Mononuclear cell (primary cell): ENCODE results near the gene ALK. TPM values are rescaled to one million over a fixed set of nuclear protein-coding genes. Genes with fewer than 3 reads are reported as not detected.

Experiments
- H3K27me3 ChIP-seq: 2 replicates; pipeline ENCODE4 v1.6.0; 2011; ENCODE audit warnings: low read length, control low read depth; ENCODE audit not compliant: insufficient read depth
- H3K4me1 ChIP-seq: 2 replicates; pipeline ENCODE4 v1.5.1; 2011; ENCODE audit warnings: mild to moderate bottlenecking, low read length, control low read depth; ENCODE audit not compliant: insufficient read depth
- H3K4me3 ChIP-seq: 2 replicates; pipeline ENCODE4 v1.5.1; 2011; ENCODE audit warnings: mild to moderate bottlenecking, low read length, moderate library complexity
- H3K9me3 ChIP-seq: 2 replicates; pipeline ENCODE4 v1.5.1; 2011; ENCODE audit warnings: low read depth, mild to moderate bottlenecking, control low read depth, low read length
- total RNA-seq: library from RNA; depleted of rRNA; stranded (reverse); fragments of >200 nt; gene quantifications from one replicate; pipeline ENCODE4 v1.2.3, GENCODE V29; 2012

The ALK gene
- total RNA-seq, 1 donor, result not detected

- H3K9me3 ChIP-seq, result no peaks in the 10 kb centered on the region
- H3K4me1 ChIP-seq, result no peaks in the 10 kb centered on the region
- H3K27me3 ChIP-seq, result no peaks in the 10 kb centered on the region
- no peak overlapping the region for H3K4me3 ChIP-seq
Observed at GRCh38 chr2:29567906-29568520, 353.4 kb downstream of the ALK start.

GRCh38 chr2:29563697-29564096, 357.7 kb downstream of the ALK start:
- H3K27me3 ChIP-seq, result no peaks in the 10 kb centered on the region
- no peak overlapping the region for H3K4me3 ChIP-seq
- H3K9me3 ChIP-seq, result no peaks in the 10 kb centered on the region
- H3K4me1 ChIP-seq, result peaks cover 4% of the 10 kb centered on the region

GRCh38 chr2:29562896-29563295, 358.5 kb downstream of the ALK start:
- Histone ChIP-seq H3K9me3 (no peaks in the 10 kb centered on the region), H3K4me3 (no peak overlapping the region), H3K4me1 (peaks cover 4% of the 10 kb centered on the region), H3K27me3 (no peaks in the 10 kb centered on the region)

- Histone ChIP-seq H3K4me3 (no peak overlapping the region), H3K9me3 (no peaks in the 10 kb centered on the region), H3K4me1 (peaks cover 4% of the 10 kb centered on the region), H3K27me3 (no peaks in the 10 kb centered on the region)
Observed at GRCh38 chr2:29562319-29562718, 359.1 kb downstream of the ALK start.

- Histone ChIP-seq H3K4me3 (no peak overlapping the region), H3K27me3 (no peaks in the 10 kb centered on the region), H3K9me3 (no peaks in the 10 kb centered on the region), H3K4me1 (peaks cover 4% of the 10 kb centered on the region)
Observed at GRCh38 chr2:29561628-29562027, 359.8 kb downstream of the ALK start.

- Histone ChIP-seq H3K4me1 (peaks cover 4% of the 10 kb centered on the region), H3K9me3 (no peaks in the 10 kb centered on the region), H3K4me3 (no peak overlapping the region), H3K27me3 (no peaks in the 10 kb centered on the region)
Observed at GRCh38 chr2:29561181-29561580, 360.2 kb downstream of the ALK start.

GRCh38 chr2:29560566-29560965, 360.8 kb downstream of the ALK start:
- Histone ChIP-seq H3K9me3 (no peaks in the 10 kb centered on the region), H3K27me3 (no peaks in the 10 kb centered on the region), H3K4me1 (peaks cover 4% of the 10 kb centered on the region), H3K4me3 (no peak overlapping the region)

- no peak overlapping the region for H3K4me3 ChIP-seq
- H3K9me3 ChIP-seq, result no peaks in the 10 kb centered on the region
- H3K4me1 ChIP-seq, result peaks cover 4% of the 10 kb centered on the region
- H3K27me3 ChIP-seq, result no peaks in the 10 kb centered on the region
Observed at GRCh38 chr2:29560030-29560429, 361.4 kb downstream of the ALK start.

- no peaks in the 10 kb centered on the region for H3K9me3 ChIP-seq
- peaks cover 4% of the 10 kb centered on the region for H3K4me1 ChIP-seq
- H3K27me3 ChIP-seq, result no peaks in the 10 kb centered on the region
- no peak overlapping the region for H3K4me3 ChIP-seq
Observed at GRCh38 chr2:29559578-29559977, 361.8 kb downstream of the ALK start.

GRCh38 chr2:29558097-29558496, 363.3 kb downstream of the ALK start:
- no peaks in the 10 kb centered on the region for H3K9me3 ChIP-seq
- H3K27me3 ChIP-seq, result no peaks in the 10 kb centered on the region
- no peak overlapping the region for H3K4me3 ChIP-seq
- H3K4me1 ChIP-seq, result peaks cover 4% of the 10 kb centered on the region

- Histone ChIP-seq H3K4me3 (no peak overlapping the region), H3K9me3 (no peaks in the 10 kb centered on the region), H3K27me3 (no peaks in the 10 kb centered on the region), H3K4me1 (peaks cover 4% of the 10 kb centered on the region)
Observed at GRCh38 chr2:29557268-29557667, 364.1 kb downstream of the ALK start.

- Histone ChIP-seq H3K4me1 (no peaks in the 10 kb centered on the region), H3K4me3 (no peak overlapping the region), H3K27me3 (no peaks in the 10 kb centered on the region), H3K9me3 (no peaks in the 10 kb centered on the region)
Observed at GRCh38 chr2:29549069-29549380, 372.4 kb downstream of the ALK start.

GRCh38 chr2:29544917-29545316, 376.5 kb downstream of the ALK start:
- no peaks in the 10 kb centered on the region for H3K4me1 ChIP-seq
- no peak overlapping the region for H3K4me3 ChIP-seq
- peaks cover 3% of the 10 kb centered on the region for H3K27me3 ChIP-seq
- H3K9me3 ChIP-seq, result no peaks in the 10 kb centered on the region

- Histone ChIP-seq H3K27me3 (peaks cover 3% of the 10 kb centered on the region), H3K4me3 (no peak overlapping the region), H3K9me3 (no peaks in the 10 kb centered on the region), H3K4me1 (no peaks in the 10 kb centered on the region)
Observed at GRCh38 chr2:29544031-29544430, 377.4 kb downstream of the ALK start.

- no peak overlapping the region for H3K4me3 ChIP-seq
- H3K27me3 ChIP-seq, result no peaks in the 10 kb centered on the region
- H3K9me3 ChIP-seq, result no peaks in the 10 kb centered on the region
- H3K4me1 ChIP-seq, result no peaks in the 10 kb centered on the region
Observed at GRCh38 chr2:29535188-29535587, 386.2 kb downstream of the ALK start.

GRCh38 chr2:29532436-29532835, 388.9 kb downstream of the ALK start:
- no peak overlapping the region for H3K4me3 ChIP-seq
- no peaks in the 10 kb centered on the region for H3K27me3 ChIP-seq
- H3K9me3 ChIP-seq, result no peaks in the 10 kb centered on the region
- no peaks in the 10 kb centered on the region for H3K4me1 ChIP-seq
